Measurements from ENCODE around the gene KCNJ13.

KCNJ13 gene

GRCh38 chr2:232789082-232789481, 12.7 kb upstream of the KCNJ13 start:
- in situ Hi-C loops (cut with MboI; ENCODE audit: low sequenced_read_pairs, unreplicated experiment), result no loop called here
- DNase-seq (ENCODE audit: low spot score), result no peak
- no peak for TF ChIP-seq CTCF (IDR thresholded peaks at IDR 0.05; ENCODE audit: borderline replicate concordance, control extremely low read depth, extremely low read depth, insufficient read depth, missing control alignments)

- no peak for DNase-seq (ENCODE audit: low spot score)
- in situ Hi-C loops (cut with MboI; ENCODE audit: low sequenced_read_pairs, unreplicated experiment), result no loop called here
Measured at GRCh38 chr2:232787806-232788205, 11.4 kb upstream of the KCNJ13 start.

GRCh38 chr2:232783278-232783677, 6.9 kb upstream of the KCNJ13 start:
- TF ChIP-seq CTCF (IDR thresholded peaks at IDR 0.05; ENCODE audit: borderline replicate concordance, control extremely low read depth, extremely low read depth, insufficient read depth, missing control alignments), result no peak
- no peak for DNase-seq (ENCODE audit: low spot score)
- in situ Hi-C loops (cut with MboI; ENCODE audit: low sequenced_read_pairs, unreplicated experiment), result no loop called here

More at GRCh38 chr2:232787806-232788205, 11.4 kb upstream of the KCNJ13 start:
- no peak for TF ChIP-seq CTCF (IDR thresholded peaks at IDR 0.05; ENCODE audit: borderline replicate concordance, control extremely low read depth, extremely low read depth, insufficient read depth, missing control alignments)

GRCh38 chr2:232781765-232782164, 5.4 kb upstream of the KCNJ13 start:
- in situ Hi-C loops (cut with MboI; ENCODE audit: low sequenced_read_pairs, unreplicated experiment), result no loop called here
- peak; percentile 62 for DNase-seq (ENCODE audit: low spot score)
- TF ChIP-seq CTCF (IDR thresholded peaks at IDR 0.05; ENCODE audit: borderline replicate concordance, control extremely low read depth, extremely low read depth, insufficient read depth, missing control alignments), result no peak

GRCh38 chr2:232779934-232780333, 3.6 kb upstream of the KCNJ13 start:
- in situ Hi-C loops (cut with MboI; ENCODE audit: low sequenced_read_pairs, unreplicated experiment), result no loop called here
- no peak for TF ChIP-seq CTCF (IDR thresholded peaks at IDR 0.05; ENCODE audit: borderline replicate concordance, control extremely low read depth, extremely low read depth, insufficient read depth, missing control alignments)
- DNase-seq (ENCODE audit: low spot score), result no peak

GRCh38 chr2:232779465-232779864, 3.1 kb upstream of the KCNJ13 start:
- no peak for DNase-seq (ENCODE audit: low spot score)
- no peak for TF ChIP-seq CTCF (IDR thresholded peaks at IDR 0.05; ENCODE audit: borderline replicate concordance, control extremely low read depth, extremely low read depth, insufficient read depth, missing control alignments)
- in situ Hi-C loops (cut with MboI; ENCODE audit: low sequenced_read_pairs, unreplicated experiment), result no loop called here

- in situ Hi-C loops (cut with MboI; ENCODE audit: low sequenced_read_pairs, unreplicated experiment), result no loop called here
- TF ChIP-seq CTCF (IDR thresholded peaks at IDR 0.05; ENCODE audit: borderline replicate concordance, control extremely low read depth, extremely low read depth, insufficient read depth, missing control alignments), result no peak
- no peak for DNase-seq (ENCODE audit: low spot score)
Measured at GRCh38 chr2:232777276-232777675, 911 bp upstream of the KCNJ13 start.
